ENCODE measurements around the gene HOXC9.

GRCh38 chr12:53972722-53973235 lies 27.2 kb upstream of the HOXC9 start, which contains the start of gene HOXC11:
- TF ChIP-seq CTCF (IDR thresholded peaks at IDR 0.05) (no peak), POLR2A (IDR thresholded peaks at IDR 0.05) (no peak), POLR2AphosphoS5 (IDR thresholded peaks at IDR 0.05) (no peak)
